Activated naive CD8-positive, alpha-beta T cell (primary cell): Measurements from ENCODE around the gene HMCN1.

Source experiments
- H3K27ac Mint-ChIP-seq: one replicate; pipeline ENCODE4 v1.8.0; 2021; ENCODE audit warnings: mixed read lengths
- H3K27me3 Mint-ChIP-seq: one replicate; pipeline ENCODE4 v1.8.0; 2021; ENCODE audit warnings: mixed read lengths
- H3K36me3 Mint-ChIP-seq: one replicate; pipeline ENCODE4 v1.8.0; 2021; ENCODE audit warnings: mixed read lengths
- H3K4me1 Mint-ChIP-seq: one replicate; pipeline ENCODE4 v1.8.0; 2021; ENCODE audit warnings: low read depth, mixed read lengths
- H3K4me3 Mint-ChIP-seq: one replicate; pipeline ENCODE4 v1.8.0; 2021; ENCODE audit warnings: mild to moderate bottlenecking, mixed read lengths
- H3K9me3 Mint-ChIP-seq: one replicate; pipeline ENCODE4 v1.8.0; 2021; ENCODE audit warnings: low read depth, mixed read lengths

The HMCN1 gene

DNA sequence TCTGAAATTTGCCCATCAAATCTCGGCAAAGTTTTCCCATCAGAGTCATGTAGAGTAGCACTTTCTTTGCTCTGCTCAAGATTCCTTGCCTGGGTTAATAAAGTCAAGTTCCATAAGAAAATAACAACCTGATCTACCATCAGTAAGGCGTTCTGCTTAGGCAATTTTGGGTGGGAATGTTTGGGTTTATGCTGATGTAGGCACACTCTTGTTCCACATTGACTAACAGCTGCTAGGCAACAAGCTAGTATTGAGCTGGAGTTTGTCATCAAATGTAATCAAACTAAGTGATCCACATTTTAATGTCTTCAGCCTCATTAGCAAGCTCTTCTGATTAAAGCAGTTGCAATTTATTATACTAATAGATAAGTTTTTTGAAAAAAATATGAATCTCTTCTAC is 12.1 kb upstream of the HMCN1 start:
- no peaks in the 10 kb centered on the region for H3K9me3 Mint-ChIP-seq
- H3K4me3 Mint-ChIP-seq, result no peak overlapping the region
- H3K36me3 Mint-ChIP-seq, result no peaks in the 10 kb centered on the region
- no peak overlapping the region for H3K27ac Mint-ChIP-seq
- no peaks in the 10 kb centered on the region for H3K4me1 Mint-ChIP-seq
- peaks cover 7% of the 10 kb centered on the region for H3K27me3 Mint-ChIP-seq

GRCh38 chr1:185727726-185728125 is 6.5 kb upstream of the HMCN1 start:
- H3K9me3 Mint-ChIP-seq, result peaks cover 22% of the 10 kb centered on the region
- H3K27ac Mint-ChIP-seq, result no peak overlapping the region
- H3K4me1 Mint-ChIP-seq, result no peaks in the 10 kb centered on the region
- peaks cover 14% of the 10 kb centered on the region for H3K36me3 Mint-ChIP-seq
- H3K27me3 Mint-ChIP-seq, result peaks cover 17% of the 10 kb centered on the region
- no peak overlapping the region for H3K4me3 Mint-ChIP-seq

GRCh38 chr1:185731446-185731845 is 2.7 kb upstream of the HMCN1 start:
- Mint-ChIP-seq H3K36me3 (peaks cover 17% of the 10 kb centered on the region), H3K4me3 (no peak overlapping the region), H3K27me3 (peaks cover 39% of the 10 kb centered on the region), H3K27ac (no peak overlapping the region), H3K9me3 (peaks cover 22% of the 10 kb centered on the region), H3K4me1 (peaks cover 16% of the 10 kb centered on the region)

- Mint-ChIP-seq H3K27ac (no peak overlapping the region), H3K36me3 (peaks cover 17% of the 10 kb centered on the region), H3K4me3 (no peak overlapping the region), H3K9me3 (peaks cover 22% of the 10 kb centered on the region), H3K4me1 (peaks cover 16% of the 10 kb centered on the region), H3K27me3 (peaks cover 46% of the 10 kb centered on the region)
These were observed 1.2 kb upstream of the HMCN1 start for GRCh38 chr1:185732951-185733350.

GRCh38 chr1:185734929-185735700 is 924 bp downstream of the HMCN1 start:
- peak overlapping the region; percentile 79 for H3K4me3 Mint-ChIP-seq
- H3K27me3 Mint-ChIP-seq, result peaks cover 59% of the 10 kb centered on the region
- H3K4me1 Mint-ChIP-seq, result peaks cover 16% of the 10 kb centered on the region
- peaks cover 26% of the 10 kb centered on the region for H3K9me3 Mint-ChIP-seq
- no peak overlapping the region for H3K27ac Mint-ChIP-seq
- H3K36me3 Mint-ChIP-seq, result peaks cover 19% of the 10 kb centered on the region

GRCh38 chr1:185735701-185736064 is 1.5 kb downstream of the HMCN1 start:
- peaks cover 20% of the 10 kb centered on the region for H3K36me3 Mint-ChIP-seq
- no peak overlapping the region for H3K4me3 Mint-ChIP-seq
- H3K9me3 Mint-ChIP-seq, result peaks cover 24% of the 10 kb centered on the region
- H3K4me1 Mint-ChIP-seq, result peaks cover 16% of the 10 kb centered on the region
- peaks cover 61% of the 10 kb centered on the region for H3K27me3 Mint-ChIP-seq
- no peak overlapping the region for H3K27ac Mint-ChIP-seq

DNA sequence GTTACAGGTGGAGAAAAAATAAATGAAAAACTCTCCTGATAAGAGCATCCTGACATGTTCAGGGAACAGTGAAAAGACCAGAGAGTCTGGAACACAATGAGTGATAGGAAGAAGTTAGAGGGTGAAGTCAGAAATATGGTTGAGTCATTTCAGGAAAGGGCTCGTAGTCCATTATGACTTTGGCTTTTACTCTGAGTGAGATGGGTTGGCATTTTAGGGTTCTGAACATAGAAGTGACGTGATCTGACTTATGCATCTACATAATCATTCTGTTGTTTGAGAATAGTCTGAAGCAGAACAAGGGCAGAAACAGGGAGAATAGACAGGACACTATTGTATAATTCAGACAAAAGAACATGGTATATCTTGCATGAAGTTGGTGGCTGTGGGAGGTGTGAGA is 5.8 kb downstream of the HMCN1 start:
- H3K27ac Mint-ChIP-seq, result no peak overlapping the region
- peaks cover 14% of the 10 kb centered on the region for H3K9me3 Mint-ChIP-seq
- peaks cover 13% of the 10 kb centered on the region for H3K36me3 Mint-ChIP-seq
- peaks cover 4% of the 10 kb centered on the region for H3K4me1 Mint-ChIP-seq
- H3K4me3 Mint-ChIP-seq, result no peak overlapping the region
- peaks cover 42% of the 10 kb centered on the region for H3K27me3 Mint-ChIP-seq

DNA sequence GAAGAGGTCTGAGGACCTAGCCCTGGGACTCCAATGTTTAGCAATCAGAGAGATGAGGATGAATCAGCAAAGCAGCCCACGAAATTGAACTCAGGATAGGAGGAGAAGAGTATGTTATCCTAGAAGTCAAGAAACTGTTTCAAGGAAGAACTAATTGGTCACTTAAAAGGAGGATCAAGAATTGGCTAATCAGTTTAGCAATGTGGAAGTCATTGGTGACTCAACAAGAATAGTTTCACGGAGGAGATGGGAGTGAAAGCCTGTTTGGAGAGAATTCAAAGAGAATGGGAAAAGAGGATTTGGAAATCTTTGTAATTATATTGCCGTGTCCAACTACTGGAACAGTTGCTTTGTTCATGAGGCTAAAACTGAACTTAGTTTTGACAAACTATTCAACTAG is 7.4 kb downstream of the HMCN1 start:
- peaks cover 11% of the 10 kb centered on the region for H3K36me3 Mint-ChIP-seq

GRCh38 chr1:185742403-185742802 is 8.2 kb downstream of the HMCN1 start:
- Mint-ChIP-seq H3K9me3 (peaks cover 14% of the 10 kb centered on the region), H3K27me3 (peaks cover 32% of the 10 kb centered on the region), H3K4me3 (no peak overlapping the region), H3K27ac (no peak overlapping the region), H3K36me3 (peaks cover 11% of the 10 kb centered on the region), H3K4me1 (no peaks in the 10 kb centered on the region)

More for the DNA sequence above, 7.4 kb downstream of the HMCN1 start:
- H3K27ac Mint-ChIP-seq, result no peak overlapping the region
- H3K4me1 Mint-ChIP-seq, result no peaks in the 10 kb centered on the region
- peaks cover 14% of the 10 kb centered on the region for H3K9me3 Mint-ChIP-seq
- no peak overlapping the region for H3K4me3 Mint-ChIP-seq
- H3K27me3 Mint-ChIP-seq, result peaks cover 36% of the 10 kb centered on the region

GRCh38 chr1:185745165-185745564 is 11.0 kb downstream of the HMCN1 start:
- Mint-ChIP-seq H3K27me3 (peaks cover 22% of the 10 kb centered on the region), H3K4me3 (no peak overlapping the region), H3K36me3 (peaks cover 6% of the 10 kb centered on the region), H3K27ac (no peak overlapping the region), H3K4me1 (no peaks in the 10 kb centered on the region), H3K9me3 (peaks cover 10% of the 10 kb centered on the region)

DNA sequence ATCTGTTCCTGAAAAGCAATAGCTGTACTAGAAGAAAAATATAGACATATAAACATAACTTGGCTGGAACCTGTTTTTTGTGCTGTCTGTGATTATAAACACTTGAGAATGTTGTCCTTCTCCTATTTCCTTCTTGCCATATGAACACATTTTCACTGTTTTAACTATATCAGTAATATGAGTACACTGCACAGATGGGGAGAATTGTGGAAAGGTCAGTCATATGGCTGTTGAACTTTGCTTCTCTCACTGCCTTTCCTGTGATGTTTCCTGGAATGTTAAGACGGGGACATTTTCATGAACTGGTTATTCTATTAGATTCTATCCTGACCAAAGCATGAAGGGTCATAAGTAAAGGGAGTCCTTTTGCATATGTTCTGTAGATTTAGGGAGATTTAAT is 24.9 kb downstream of the HMCN1 start:
- Mint-ChIP-seq H3K9me3 (no peaks in the 10 kb centered on the region), H3K27me3 (peaks cover 18% of the 10 kb centered on the region), H3K4me3 (no peak overlapping the region), H3K4me1 (no peaks in the 10 kb centered on the region), H3K36me3 (no peaks in the 10 kb centered on the region), H3K27ac (no peak overlapping the region)

DNA sequence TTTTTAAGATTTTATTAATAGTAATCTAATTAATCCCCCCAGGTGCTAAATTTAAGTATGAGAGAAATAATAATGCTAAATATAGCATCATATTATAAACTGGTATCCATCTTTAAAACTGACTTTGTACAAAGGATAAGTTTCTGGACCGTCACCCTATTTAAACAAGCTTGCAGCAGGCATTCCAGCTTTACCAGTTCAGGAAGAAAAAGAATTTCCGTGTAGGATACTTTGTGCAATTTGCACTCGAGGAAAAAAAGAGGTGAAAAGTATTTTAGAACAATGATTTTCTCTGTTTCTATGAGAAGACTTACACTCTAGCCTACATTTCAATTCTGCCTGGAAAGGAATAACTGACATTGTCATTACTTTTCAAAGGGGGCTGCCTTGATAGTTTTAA is 27.6 kb downstream of the HMCN1 start:
- Mint-ChIP-seq H3K36me3 (no peaks in the 10 kb centered on the region), H3K9me3 (no peaks in the 10 kb centered on the region), H3K4me1 (no peaks in the 10 kb centered on the region), H3K27ac (no peak overlapping the region), H3K27me3 (peaks cover 18% of the 10 kb centered on the region), H3K4me3 (no peak overlapping the region)

- Mint-ChIP-seq H3K4me1 (no peaks in the 10 kb centered on the region), H3K4me3 (no peak overlapping the region), H3K27me3 (peaks cover 2% of the 10 kb centered on the region), H3K36me3 (no peaks in the 10 kb centered on the region), H3K9me3 (no peaks in the 10 kb centered on the region), H3K27ac (no peak overlapping the region)
These were observed 33.4 kb downstream of the HMCN1 start for GRCh38 chr1:185767508-185768120.

GRCh38 chr1:185768371-185768770 is 34.2 kb downstream of the HMCN1 start:
- no peak overlapping the region for H3K27ac Mint-ChIP-seq
- H3K36me3 Mint-ChIP-seq, result no peaks in the 10 kb centered on the region
- no peak overlapping the region for H3K4me3 Mint-ChIP-seq
- H3K9me3 Mint-ChIP-seq, result no peaks in the 10 kb centered on the region
- H3K27me3 Mint-ChIP-seq, result peaks cover 2% of the 10 kb centered on the region
- no peaks in the 10 kb centered on the region for H3K4me1 Mint-ChIP-seq

- no peaks in the 10 kb centered on the region for H3K9me3 Mint-ChIP-seq
- H3K27me3 Mint-ChIP-seq, result peaks cover 4% of the 10 kb centered on the region
- H3K36me3 Mint-ChIP-seq, result no peaks in the 10 kb centered on the region
- H3K27ac Mint-ChIP-seq, result no peak overlapping the region
- no peak overlapping the region for H3K4me3 Mint-ChIP-seq
- no peaks in the 10 kb centered on the region for H3K4me1 Mint-ChIP-seq
These were observed 34.9 kb downstream of the HMCN1 start for GRCh38 chr1:185769136-185769535.

GRCh38 chr1:185774394-185774793 is 40.2 kb downstream of the HMCN1 start:
- H3K27me3 Mint-ChIP-seq, result peaks cover 6% of the 10 kb centered on the region
- H3K27ac Mint-ChIP-seq, result no peak overlapping the region
- no peaks in the 10 kb centered on the region for H3K36me3 Mint-ChIP-seq
- H3K9me3 Mint-ChIP-seq, result no peaks in the 10 kb centered on the region
- H3K4me3 Mint-ChIP-seq, result no peak overlapping the region
- H3K4me1 Mint-ChIP-seq, result no peaks in the 10 kb centered on the region
